Erythroblast (primary cell): Measurements from ENCODE around the gene RAD51B.

Experiments used
- GATA1 ChIP-seq: IDR thresholded peaks from 2 replicates; pipeline ENCODE4 v1.6.1; 2011; ENCODE audit warnings: low read depth, mild to moderate bottlenecking, control low read depth, low read length, moderate library complexity
- POLR2A ChIP-seq: IDR thresholded peaks from 2 replicates; pipeline ENCODE4 v1.6.1; 2011; ENCODE audit warnings: mild to moderate bottlenecking, low read length

GRCh38 chr14:68450391-68451120 lies 631.0 kb downstream of the RAD51B start:
- no peak for TF ChIP-seq POLR2A
- TF ChIP-seq GATA1, result no peak
